GM23338 (cell line): Measurements from ENCODE around the gene ACTR6. TPM values are rescaled to one million over a fixed set of nuclear protein-coding genes. Genes with fewer than 3 reads are reported as not detected.

Experiments
- ATAC-seq: fragments of 200-7000 bp; cut with Tn5 transposase; 3 replicates; pipeline ENCODE4 v1.9.1; 2020
- DNase-seq: peaks from one replicate; pipeline ENCODE4 v3.0.0-alpha.2; 2015; ENCODE audit warnings: low spot score
- H2AFZ ChIP-seq: fragments of 200-600 bp; sonication (generic); 2 replicates; pipeline ENCODE4 v1.8.0; 2016; ENCODE audit warnings: antibody characterized with exemption, mild to moderate bottlenecking, moderate library complexity
- H3F3A ChIP-seq: fragments of 200-600 bp; sonication (generic); replicated peaks from 2 replicates; pipeline ENCODE4 v1.8.0; 2017; ENCODE audit warnings: antibody characterized with exemption, mixed run types, low read depth
- H3K27ac ChIP-seq: fragments of 200-600 bp; sonication (generic); 2 replicates; pipeline ENCODE4 v1.6.1; 2016; ENCODE audit warnings: low read depth
- H3K27me3 ChIP-seq: fragments of 200-600 bp; sonication (generic); 2 replicates; pipeline ENCODE4 v1.8.0; 2016; ENCODE audit warnings: mild to moderate bottlenecking, mixed run types, moderate library complexity; ENCODE audit not compliant: insufficient read depth
- H3K36me3 ChIP-seq: fragments of 200-600 bp; sonication (generic); 2 replicates; pipeline ENCODE4 v1.8.0; 2016; ENCODE audit warnings: mild to moderate bottlenecking; ENCODE audit not compliant: insufficient read depth
- H3K4me1 ChIP-seq: fragments of 200-600 bp; sonication (generic); 2 replicates; pipeline ENCODE4 v1.8.0; 2016; ENCODE audit warnings: mild to moderate bottlenecking, moderate library complexity; ENCODE audit not compliant: insufficient read depth
- H3K4me2 ChIP-seq: fragments of 200-600 bp; sonication (generic); 2 replicates; pipeline ENCODE4 v1.7.1; 2017; ENCODE audit warnings: mixed run types
- H3K4me3 ChIP-seq: fragments of 200-600 bp; sonication (generic); 2 replicates; pipeline ENCODE4 v1.6.1; 2016; ENCODE audit warnings: mixed run types
- H3K79me2 ChIP-seq: fragments of 200-600 bp; sonication (generic); replicated peaks from 2 replicates; pipeline ENCODE4 v1.8.0; 2017; ENCODE audit warnings: mild to moderate bottlenecking; ENCODE audit not compliant: insufficient read depth
- H3K9me2 ChIP-seq: fragments of 200-600 bp; sonication (generic); 2 replicates; pipeline ENCODE4 v1.8.0; 2017; ENCODE audit not compliant: insufficient read depth
- H4K20me1 ChIP-seq: fragments of 200-600 bp; sonication (generic); replicated peaks from 2 replicates; pipeline ENCODE4 v1.8.0; 2017; ENCODE audit warnings: mild to moderate bottlenecking; ENCODE audit not compliant: insufficient read depth
- H3K27ac Mint-ChIP-seq: 2 replicates; pipeline ENCODE4 v1.8.0; 2020; ENCODE audit warnings: inconsistent platforms, mild to moderate bottlenecking, moderate library complexity, mixed read lengths
- H3K27me3 Mint-ChIP-seq: 3 replicates; pipeline ENCODE4 v1.8.0; 2022; ENCODE audit warnings: low read depth, mild to moderate bottlenecking, moderate library complexity, mixed read lengths, inconsistent platforms; ENCODE audit not compliant: insufficient read depth, poor library complexity
- H3K36me3 Mint-ChIP-seq: 3 replicates; pipeline ENCODE4 v1.8.0; 2021; ENCODE audit warnings: low read depth, mild to moderate bottlenecking, inconsistent platforms, moderate library complexity, mixed read lengths
- H3K4me1 Mint-ChIP-seq: 3 replicates; pipeline ENCODE4 v1.8.0; 2020; ENCODE audit warnings: mild to moderate bottlenecking, inconsistent platforms, mixed read lengths
- H3K4me3 Mint-ChIP-seq: 3 replicates; pipeline ENCODE4 v1.8.0; 2021; ENCODE audit warnings: moderate library complexity, mild to moderate bottlenecking, inconsistent platforms, mixed read lengths
- H3K9me3 Mint-ChIP-seq: 3 replicates; pipeline ENCODE4 v1.8.0; 2020; ENCODE audit warnings: moderate library complexity, mild to moderate bottlenecking, inconsistent platforms, mixed read lengths
- CREB1 ChIP-seq: fragments of 250-450 bp; sonication (Bioruptor Pico); IDR thresholded peaks from 2 replicates; pipeline ENCODE4 v1.5.0; 2020; ENCODE audit warnings: low read depth, mild to moderate bottlenecking, moderate library complexity
- CTCF ChIP-seq, 2 experiments: fragments of 200-600 bp in 1 of 2; sonication (generic) in 1 of 2; conservative IDR thresholded peaks; 2 replicates each; pipeline versions ENCODE4 v1.5.1 to v1.6.1; 2016 to 2017; ENCODE audit warnings: antibody characterized with exemption in 2 of 2, low read depth in 2 of 2, mild to moderate bottlenecking in 2 of 2, moderate library complexity in 1 of 2
- ETS1 ChIP-seq: IDR thresholded peaks from 2 replicates; pipeline ENCODE4 v1.6.1; 2016; ENCODE audit warnings: antibody characterized with exemption
- EZH2 ChIP-seq: fragments of 200-600 bp; sonication (generic); IDR thresholded peaks from one replicate; pipeline ENCODE4 v1.8.0; 2017; ENCODE audit warnings: antibody characterized with exemption, mild to moderate bottlenecking, low read depth; ENCODE audit not compliant: unreplicated experiment
- EZH2phosphoT487 ChIP-seq: fragments of 200-600 bp; sonication (generic); IDR thresholded peaks from one replicate; pipeline ENCODE4 v1.8.1; 2018; ENCODE audit warnings: antibody characterized with exemption; ENCODE audit not compliant: unreplicated experiment
- JUNB ChIP-seq: IDR thresholded peaks from one replicate; pipeline ENCODE4 v1.6.1; 2016; ENCODE audit warnings: antibody characterized with exemption; ENCODE audit not compliant: unreplicated experiment
- NANOG ChIP-seq: IDR thresholded peaks from 2 replicates; pipeline ENCODE4 v1.6.1; 2016; ENCODE audit warnings: antibody characterized with exemption, borderline replicate concordance
- POLR2AphosphoS5 ChIP-seq: IDR thresholded peaks from 2 replicates; pipeline ENCODE4 v1.6.1; 2016; ENCODE audit warnings: antibody characterized with exemption, low read depth
- REST ChIP-seq: IDR thresholded peaks from one replicate; pipeline ENCODE4 v1.6.1; 2018; ENCODE audit warnings: antibody characterized with exemption; ENCODE audit not compliant: unreplicated experiment
- STAT1 ChIP-seq: IDR thresholded peaks from one replicate; pipeline ENCODE4 v1.6.1; 2016; ENCODE audit warnings: antibody characterized with exemption; ENCODE audit not compliant: unreplicated experiment
- ZNF114 ChIP-seq: fragments of 250-450 bp; sonication (Bioruptor Pico); IDR thresholded peaks from 2 replicates; pipeline ENCODE4 v1.5.0; 2020; ENCODE audit warnings: mild to moderate bottlenecking, moderate library complexity
- ZNF331 ChIP-seq: fragments of 250-450 bp; sonication (Bioruptor Pico); IDR thresholded peaks from 2 replicates; pipeline ENCODE4 v1.5.0; 2020; ENCODE audit warnings: low read depth, mild to moderate bottlenecking, moderate library complexity
- ZNF462 ChIP-seq: fragments of 250-450 bp; sonication (Bioruptor Pico); IDR thresholded peaks from 2 replicates; pipeline ENCODE4 v1.5.0; 2020; ENCODE audit warnings: mild to moderate bottlenecking, moderate library complexity
- polyA plus RNA-seq: library from polyadenylated mRNA; unstranded; fragments of >200 nt; fragmentation: Nextera tagmentation; extraction: Ambion mirVana; gene quantifications from 2 replicates; pipeline ENCODE4 v1.2.1, GENCODE V29; 2016
- total RNA-seq: library from RNA; depleted of rRNA; stranded (reverse); fragments of >200 nt; shearing (Covaris generic); gene quantifications from 2 replicates; pipeline ENCODE4 v1.2.3, GENCODE V29; 2014

The ACTR6 gene
- total and polyA plus RNA-seq, 2 experiments from 2014 or later, result 30.1 to 42.5 TPM

GRCh38 chr12:100273782-100274181 is 73.2 kb downstream of the ACTR6 start:
- H3K27me3 ChIP-seq, result no peaks in the 10 kb centered on the region
- H3K27me3 Mint-ChIP-seq, result no peaks in the 10 kb centered on the region
- H3K27ac Mint-ChIP-seq, result no peak overlapping the region
- H3K4me3 Mint-ChIP-seq, result no peak overlapping the region
- H3K9me2 ChIP-seq, result no peaks in the 10 kb centered on the region
- no peak for TF ChIP-seq NANOG
- no peak for TF ChIP-seq REST
- no peak for TF ChIP-seq ETS1
- no peak for TF ChIP-seq CREB1 (CRISPR knock-in tag)
- no peak for TF ChIP-seq JUNB
- no peak for TF ChIP-seq CTCF (conservative IDR thresholded peaks at IDR 0.05; ENCODE audit: low read depth in 2 of 2)
- no peak for TF ChIP-seq POLR2AphosphoS5
- TF ChIP-seq ZNF331 (CRISPR knock-in tag), result no peak
- no peak for TF ChIP-seq STAT1
- TF ChIP-seq ZNF114 (CRISPR knock-in tag), result no peak
- no peak for TF ChIP-seq EZH2
- no peak for TF ChIP-seq EZH2phosphoT487
- no peak for TF ChIP-seq ZNF462 (CRISPR knock-in tag)
- ATAC-seq (no peak), DNase-seq (no peak)
- peaks cover 11% of the 10 kb centered on the region; the same call in 1 of the 2 replicates for H4K20me1 ChIP-seq
- H2AFZ ChIP-seq, result no peak overlapping the region
- no peak overlapping the region for H3K4me3 ChIP-seq
- no peaks in the 10 kb centered on the region for H3F3A ChIP-seq
- no peak overlapping the region for H3K27ac ChIP-seq
- no peaks in the 10 kb centered on the region for H3K36me3 ChIP-seq
- peaks cover 21% of the 10 kb centered on the region for H3K4me1 ChIP-seq
- H3K9me3 Mint-ChIP-seq, result no peaks in the 10 kb centered on the region
- peaks cover 5% of the 10 kb centered on the region; the same call in 2 of the 3 replicates for H3K36me3 Mint-ChIP-seq
- peaks cover 100% of the 10 kb centered on the region for H3K79me2 ChIP-seq
- H3K4me1 Mint-ChIP-seq, result peaks cover 28% of the 10 kb centered on the region
- H3K4me2 ChIP-seq, result no peak overlapping the region
